Measurements from ENCODE around the gene SLC25A31.

GRCh38 chr4:127777487-127777886, 47.3 kb downstream of the SLC25A31 start:
- TF ChIP-seq POLR2AphosphoS5 (IDR thresholded peaks at IDR 0.05; ENCODE audit: low read depth, low read length) (no peak), POLR2A (IDR thresholded peaks at IDR 0.05; ENCODE audit: low read depth, low read length) (no peak), TAF1 (IDR thresholded peaks at IDR 0.05; ENCODE audit: low read depth, low read length) (no peak)

Data from GM12891 (cell line).